Measurements from ENCODE around the gene VMP1.
"Not testable (repeated sequence)": the region's sequence is repeated elsewhere in the genome, so short reads cannot be mapped to it uniquely, and the experiment has no call there.

VMP1 gene

DNA sequence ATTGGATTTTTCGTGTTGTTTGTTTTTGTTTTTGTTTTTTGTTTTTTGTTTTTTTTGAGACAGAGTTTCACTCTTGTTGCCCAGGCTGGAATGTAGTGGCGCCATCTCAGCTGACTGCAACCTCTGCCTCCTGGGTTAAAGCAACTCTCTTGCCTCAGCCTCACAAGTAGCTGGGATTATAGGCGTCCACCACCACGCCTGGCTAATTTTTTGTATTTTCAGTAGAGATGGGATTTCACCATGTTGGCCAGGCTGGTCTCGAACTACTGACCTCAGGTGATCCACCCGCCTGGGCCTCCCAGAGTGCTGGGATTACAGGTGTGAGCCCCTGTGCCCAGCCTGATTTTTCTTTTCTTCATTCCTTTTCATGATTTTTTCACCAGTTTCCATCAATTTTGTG is 73.1 kb downstream of the VMP1 start:
- DNase-seq (ENCODE audit: low read depth), result not testable (repeated sequence)

DNA sequence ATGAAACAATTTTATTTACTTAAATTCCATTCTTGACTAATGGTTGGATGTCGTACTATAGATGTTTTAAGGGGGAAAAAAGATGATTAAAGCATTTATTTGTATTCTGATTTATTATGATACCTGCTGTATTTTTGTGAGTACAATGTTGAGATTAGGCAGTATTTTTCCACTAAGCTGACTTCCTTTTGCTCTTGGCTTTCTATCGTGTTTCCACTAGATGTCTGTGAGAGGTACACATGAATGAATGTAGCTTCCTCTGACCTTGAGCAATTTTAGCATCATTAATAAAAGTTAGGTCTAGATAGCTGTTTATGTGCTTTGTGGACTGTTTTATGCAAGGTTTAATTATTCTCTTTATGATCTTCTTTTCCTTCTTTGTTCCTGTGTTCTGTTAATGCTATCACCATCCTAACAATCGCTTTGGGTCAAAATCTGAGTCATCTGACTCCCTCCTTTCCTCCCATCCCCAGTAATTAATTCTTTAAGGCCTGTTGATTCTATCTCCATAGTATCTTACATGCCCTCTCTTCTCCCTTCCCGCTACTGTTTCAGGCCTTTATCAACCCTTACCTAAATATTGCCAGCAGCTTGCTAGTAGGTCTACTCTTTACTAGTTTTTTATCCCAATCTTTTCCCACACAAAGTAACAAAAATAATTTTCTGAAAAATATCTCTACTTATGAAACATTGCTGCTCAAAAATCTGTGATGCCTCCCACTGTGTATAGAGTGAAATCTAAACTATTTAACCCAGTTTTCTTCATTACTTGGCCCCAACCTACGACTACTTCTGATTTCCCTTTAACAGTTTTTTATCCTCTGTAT is 76.0 kb downstream of the VMP1 start:
- peak; percentile 68 for DNase-seq (ENCODE audit: low read depth)

DNA sequence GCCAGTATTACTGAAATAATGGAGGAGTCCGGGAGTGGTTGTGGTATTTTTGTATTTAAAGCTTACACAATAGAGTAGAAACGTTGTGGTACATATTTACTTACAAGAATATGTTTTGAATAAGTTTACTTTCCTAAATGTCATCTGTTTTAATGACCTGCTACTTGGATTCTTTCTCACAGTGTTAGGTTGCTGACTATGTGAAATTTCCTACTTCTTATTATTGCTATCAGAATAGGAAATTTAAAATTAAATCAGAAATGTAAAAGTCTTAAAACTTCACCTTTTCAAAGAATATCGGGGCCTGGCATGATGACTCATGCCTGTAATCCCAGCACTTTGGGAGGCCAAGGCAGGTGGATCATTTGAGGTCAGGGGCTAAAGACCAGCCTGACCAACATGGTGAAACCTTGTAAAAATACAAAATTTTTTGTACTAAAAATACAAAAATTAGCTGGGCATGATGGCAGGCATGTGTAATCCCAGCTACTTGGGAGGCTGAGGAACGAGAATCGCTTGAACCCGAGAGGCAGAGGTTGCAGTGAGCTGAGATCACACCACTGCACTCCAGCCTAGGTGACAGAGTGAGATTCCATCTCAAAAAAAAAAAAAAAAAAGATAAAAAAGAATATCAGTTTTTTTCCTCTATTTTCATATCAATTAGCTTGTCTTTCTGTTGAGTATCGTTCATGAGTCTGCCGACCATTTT is 77.8 kb downstream of the VMP1 start:
- no peak for DNase-seq (ENCODE audit: low read depth)

DNA sequence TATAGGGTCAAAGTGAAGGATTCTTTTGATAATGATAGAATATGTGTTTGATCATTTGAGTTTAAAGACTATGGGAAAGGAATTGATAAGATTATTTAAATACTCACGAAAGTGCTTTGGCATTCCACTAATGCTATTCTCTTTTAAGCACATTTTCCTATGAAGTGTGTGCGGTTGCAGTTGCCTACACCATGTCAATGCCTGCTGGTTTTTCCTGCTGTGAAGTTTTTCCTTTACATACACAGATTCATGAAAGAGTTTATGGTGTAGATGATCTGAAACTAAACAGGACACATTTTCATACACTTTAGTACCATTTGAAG is 78.7 kb downstream of the VMP1 start:
- DNase-seq (ENCODE audit: low read depth), result no peak

DNA sequence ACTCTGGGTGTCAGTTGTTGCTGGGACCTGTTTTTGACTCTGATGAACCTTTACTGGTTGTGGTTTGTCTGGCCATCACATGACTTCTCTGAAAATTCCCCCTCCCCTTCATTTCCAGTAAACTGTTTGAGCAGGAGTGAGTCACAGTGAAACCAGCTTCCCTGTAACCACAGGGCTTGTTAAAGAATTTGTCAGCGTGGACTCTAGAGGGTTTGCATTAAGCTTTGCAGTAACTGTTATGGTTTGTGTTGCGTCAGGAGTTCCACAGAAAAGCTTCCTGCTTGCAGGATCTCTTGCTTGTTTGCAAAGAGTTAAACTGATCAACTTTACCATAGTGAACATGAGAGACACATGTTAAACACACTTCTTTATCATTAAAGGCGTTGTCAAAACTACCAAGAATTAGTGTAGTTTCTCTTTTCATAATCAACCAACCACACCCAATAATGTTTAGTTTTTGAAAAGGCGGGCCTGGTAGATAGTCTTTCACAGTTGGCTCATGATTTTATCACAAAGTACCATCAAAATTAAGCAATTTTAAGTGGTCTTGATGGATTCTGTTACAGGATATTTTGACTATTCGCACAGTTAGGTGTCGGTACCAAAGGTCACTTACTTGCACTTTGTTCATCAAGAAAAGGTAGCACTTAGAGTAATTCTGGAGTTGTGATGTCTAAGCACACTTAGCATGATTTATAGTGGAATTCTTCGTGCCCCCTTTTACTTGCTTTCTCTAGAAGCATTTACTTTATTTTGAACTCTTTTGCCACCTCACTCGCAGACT is 79.3 kb downstream of the VMP1 start:
- peak; percentile 100 for DNase-seq (ENCODE audit: low read depth)

DNA sequence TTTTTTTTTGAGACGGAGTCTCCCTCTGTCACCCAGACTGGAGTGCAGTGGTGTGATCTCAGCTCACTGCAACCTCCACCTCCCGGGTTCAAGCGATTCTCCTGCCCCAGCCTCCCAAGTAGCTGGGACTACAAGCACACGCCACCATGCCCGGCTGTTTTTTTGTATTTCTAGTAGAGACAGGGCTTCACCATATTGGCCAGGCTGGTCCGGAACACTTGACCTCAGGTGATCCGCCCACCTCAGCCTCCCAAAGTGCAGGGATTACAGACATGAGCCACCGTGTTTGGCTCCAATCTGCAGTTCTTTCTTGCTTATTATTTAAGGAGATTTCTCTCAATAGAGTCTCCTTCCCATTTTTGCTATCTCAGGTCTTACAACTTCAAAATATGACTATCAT is 82.4 kb downstream of the VMP1 start:
- DNase-seq (ENCODE audit: low read depth), result not testable (repeated sequence)

DNA sequence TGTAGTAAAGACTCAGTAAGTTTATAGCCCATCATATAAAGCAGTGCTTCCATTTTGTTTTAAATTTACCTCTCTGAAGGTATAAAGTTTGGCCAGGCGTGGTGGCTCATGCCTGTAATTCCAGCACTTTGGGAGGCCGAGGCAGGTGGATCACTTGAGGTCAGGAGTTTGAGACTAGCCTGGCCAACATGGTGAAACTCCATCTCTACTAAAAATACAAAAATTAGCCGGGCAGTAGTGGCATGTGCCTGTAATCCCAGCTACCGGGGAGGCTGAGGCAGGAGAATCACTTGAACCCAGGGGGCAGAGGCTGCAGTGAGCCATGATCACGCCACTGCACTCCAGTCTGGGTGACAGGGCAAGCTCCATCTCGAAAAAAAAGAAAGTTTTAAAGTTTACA is 83.0 kb downstream of the VMP1 start:
- DNase-seq (ENCODE audit: low read depth), result not testable (repeated sequence)

DNA sequence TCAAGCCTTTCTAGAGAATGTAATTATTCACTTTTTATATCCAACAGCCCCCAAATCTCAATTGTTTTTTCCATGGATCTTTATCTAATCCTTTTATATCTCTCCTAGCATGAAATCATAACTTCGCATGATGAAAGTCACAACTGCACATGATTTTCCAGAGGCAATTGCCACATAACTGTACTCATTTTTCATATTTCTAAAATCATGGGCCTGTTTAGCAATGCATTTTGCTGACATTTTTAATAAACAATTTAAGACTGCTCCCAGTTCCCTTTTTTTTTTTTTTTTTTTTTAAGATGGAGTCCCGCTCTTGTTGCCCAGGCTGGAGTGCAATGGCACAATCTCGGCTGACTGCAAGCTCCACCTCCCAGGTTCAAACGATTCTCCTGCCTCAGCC is 83.5 kb downstream of the VMP1 start:
- no peak for DNase-seq (ENCODE audit: low read depth)

DNA sequence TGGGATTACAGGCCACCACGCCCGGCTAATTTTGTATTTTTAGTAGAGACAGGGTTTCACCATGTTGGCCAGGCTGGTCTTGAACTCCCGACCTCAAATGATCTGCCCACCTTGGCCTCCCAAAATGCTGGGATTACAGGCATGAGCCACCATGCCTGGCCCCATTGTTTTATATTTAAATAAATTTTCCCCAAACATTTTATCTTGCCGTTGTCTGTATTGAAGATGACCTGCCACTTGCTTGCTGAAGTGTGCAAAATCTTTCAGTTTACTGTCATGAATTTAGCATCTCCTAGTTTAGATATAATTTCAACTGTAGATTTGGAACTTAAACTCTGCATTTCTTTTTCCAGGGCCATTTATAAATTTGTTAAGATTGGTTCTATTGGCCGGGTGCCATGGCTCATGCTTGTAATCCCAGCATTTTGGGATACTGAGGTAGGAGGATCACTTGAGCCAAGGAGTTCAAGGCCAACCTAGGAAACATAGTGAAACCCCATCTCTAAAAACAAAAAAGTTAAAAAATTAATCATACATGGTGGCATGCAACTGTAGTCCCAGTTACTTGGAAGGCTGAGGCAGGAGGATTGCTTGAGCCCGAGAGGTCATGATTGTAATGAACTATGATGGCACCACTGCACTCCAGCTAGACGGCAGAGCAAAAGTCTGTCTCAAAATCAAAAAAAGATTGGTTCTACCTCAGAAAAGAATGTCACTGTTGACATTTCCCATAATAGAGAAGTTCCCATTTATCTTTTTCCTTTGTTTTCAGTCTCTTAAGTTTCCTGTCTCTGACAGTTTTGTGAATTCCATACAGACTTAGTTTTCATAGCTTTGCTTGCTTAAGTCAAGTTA is 84.4 kb downstream of the VMP1 start:
- DNase-seq (ENCODE audit: low read depth), result peak; percentile 68

DNA sequence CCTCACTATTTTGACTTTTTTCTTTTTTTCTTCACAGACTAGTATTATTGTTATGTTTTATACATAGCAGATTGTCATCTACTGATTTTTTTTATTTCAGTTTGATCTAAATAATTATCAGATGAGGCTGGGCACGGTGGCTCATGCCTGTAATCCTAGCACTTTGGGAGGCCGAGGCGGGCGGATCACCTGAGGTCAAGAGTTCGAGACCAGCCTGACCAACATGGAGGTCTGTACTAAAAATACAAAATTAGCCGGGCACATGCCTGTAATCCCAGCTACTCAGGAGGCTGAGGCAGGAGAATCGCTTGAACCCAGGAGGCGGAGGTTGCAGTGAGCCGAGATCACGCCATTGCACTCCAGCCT is 85.0 kb downstream of the VMP1 start:
- not testable (repeated sequence) for DNase-seq (ENCODE audit: low read depth)

DNA sequence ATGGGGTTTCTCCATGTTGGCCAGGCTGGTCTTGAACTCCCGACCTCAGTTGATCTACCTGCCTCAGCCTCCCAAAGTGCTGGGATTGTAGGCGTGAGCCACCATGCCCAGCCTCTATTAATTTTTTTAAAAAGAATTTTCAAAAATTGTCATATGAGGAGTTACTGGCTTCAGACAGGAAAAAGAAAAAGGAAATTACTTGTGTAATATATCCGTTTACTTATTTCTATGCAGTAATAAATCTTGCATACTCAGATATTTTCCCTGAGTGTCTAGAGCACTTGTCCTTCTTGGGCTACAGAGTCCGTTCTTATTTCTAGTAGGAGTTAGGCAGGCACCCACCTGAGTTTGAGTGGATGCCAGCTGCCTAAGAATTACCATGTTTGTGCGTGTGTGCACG is 85.8 kb downstream of the VMP1 start:
- DNase-seq (ENCODE audit: low read depth), result no peak

DNA sequence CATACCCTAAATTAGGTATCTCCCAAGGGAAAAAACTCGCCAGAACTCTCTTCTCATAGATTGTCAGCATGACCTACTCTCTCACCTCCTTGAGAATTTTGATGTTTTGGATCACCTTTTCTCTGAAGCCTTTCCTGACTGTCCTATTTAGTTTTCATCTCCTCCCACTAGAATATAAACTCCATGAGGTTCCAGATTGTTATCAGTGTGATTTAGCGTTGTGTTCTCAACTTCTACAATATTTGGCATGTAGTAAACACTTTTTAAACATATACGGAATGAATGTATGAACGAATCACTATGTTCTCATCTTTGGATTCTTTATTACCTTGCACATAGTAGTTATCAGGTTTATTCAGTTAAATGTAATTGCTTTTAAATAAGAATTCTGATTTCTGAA is 88.7 kb downstream of the VMP1 start:
- DNase-seq (ENCODE audit: low read depth), result no peak

DNA sequence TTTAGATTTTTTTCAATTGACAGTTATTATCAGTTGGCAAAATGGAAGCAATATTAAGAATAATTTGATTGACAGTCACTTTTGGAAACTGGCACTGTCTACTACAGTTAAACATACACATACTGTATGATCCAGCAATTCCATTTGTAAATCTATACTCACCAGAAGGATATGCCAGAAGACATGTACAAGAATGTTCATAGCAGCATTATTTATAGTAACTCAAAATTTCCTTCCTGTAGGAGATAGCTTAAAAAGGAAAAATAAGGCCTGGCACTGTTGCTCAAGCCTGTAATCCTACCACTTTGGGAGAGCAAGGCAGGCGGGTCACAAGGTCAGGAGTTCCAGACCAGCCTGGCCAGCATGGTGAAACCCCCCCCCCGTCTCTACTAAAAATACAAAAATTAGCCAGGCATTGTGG is 89.3 kb downstream of the VMP1 start:
- DNase-seq (ENCODE audit: low read depth), result no peak

DNA sequence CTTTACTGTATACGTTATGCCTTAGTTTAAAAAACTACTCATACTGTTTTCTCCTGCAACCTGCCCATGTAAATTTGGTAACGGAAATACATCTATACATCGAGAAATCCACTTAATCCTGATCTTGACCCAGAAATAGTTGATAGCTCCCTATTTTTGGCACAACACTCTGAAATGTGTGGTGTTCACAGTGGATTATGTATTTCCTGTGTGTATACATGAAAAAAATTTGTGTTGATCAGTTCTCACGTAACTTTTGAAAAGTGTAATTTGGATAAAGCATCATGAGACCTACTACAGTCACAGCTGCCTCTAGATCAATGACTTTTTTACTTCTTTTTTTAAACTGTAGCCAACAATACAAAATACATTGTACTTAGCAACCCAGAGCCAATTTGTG is 90.7 kb downstream of the VMP1 start:
- DNase-seq (ENCODE audit: low read depth), result no peak

DNA sequence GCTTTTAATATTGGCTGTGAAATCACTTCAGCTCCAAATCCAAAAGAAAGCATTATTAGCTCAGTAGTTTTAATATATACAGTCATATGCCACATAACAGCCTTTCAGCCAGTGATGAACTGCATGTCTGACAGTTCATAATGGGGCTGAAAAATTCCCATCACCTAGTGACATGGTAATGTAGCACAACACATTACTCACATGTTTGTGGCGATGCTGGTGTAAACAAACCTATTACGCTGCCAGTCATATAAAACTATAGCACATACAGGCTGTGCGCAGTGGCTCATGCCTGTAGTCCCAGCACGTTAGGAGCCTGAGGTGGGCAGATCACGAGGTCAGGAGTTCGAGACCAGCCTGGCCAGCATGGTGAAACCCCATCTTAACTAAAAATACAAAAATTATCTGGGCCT is 93.1 kb downstream of the VMP1 start:
- no peak for DNase-seq (ENCODE audit: low read depth)

DNA sequence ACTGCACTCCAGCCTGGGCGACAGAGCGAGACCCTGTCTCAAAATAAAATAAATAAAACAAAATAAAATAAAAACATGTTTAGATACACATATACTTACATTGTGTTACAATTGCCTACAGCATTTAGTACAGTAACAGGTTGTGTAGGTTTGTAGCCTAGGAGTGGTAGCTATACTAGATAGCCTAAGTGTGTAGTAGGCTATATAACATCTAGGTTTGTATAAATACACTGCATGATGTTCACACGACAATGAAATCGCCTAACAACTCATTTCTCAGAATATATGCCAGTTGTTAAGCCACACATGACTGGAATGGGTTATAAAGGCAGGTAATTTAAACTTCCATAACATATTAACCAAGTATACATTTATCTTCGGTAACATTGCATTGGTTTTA is 94.7 kb downstream of the VMP1 start:
- DNase-seq (ENCODE audit: low read depth), result no peak

DNA sequence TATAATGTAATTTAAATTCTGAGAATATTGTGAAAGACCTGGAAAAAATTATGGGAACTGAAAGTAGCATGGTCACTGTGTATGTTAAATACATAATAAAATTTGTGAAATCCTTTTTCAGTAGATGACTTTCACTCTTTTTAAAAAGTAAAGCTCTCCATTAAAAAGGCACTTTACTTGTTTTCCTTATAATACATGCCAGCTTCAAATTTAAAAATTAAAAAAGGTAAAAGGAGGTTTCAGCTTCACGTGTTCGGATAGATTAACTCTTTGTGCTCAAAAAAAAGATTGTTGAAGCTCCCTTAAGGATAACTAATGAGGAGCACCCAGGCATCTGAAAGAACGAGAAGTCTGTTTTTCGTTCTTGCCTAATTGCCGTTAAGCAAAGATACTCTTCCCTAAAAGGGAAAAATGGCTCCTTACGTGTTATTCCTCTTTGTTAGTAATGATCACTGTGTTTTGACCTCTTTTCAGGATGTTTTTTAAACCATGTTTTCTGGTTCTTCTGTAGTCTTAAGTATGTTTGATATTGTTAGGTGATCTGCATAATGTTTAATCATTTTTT is 97.5 kb downstream of the VMP1 start:
- DNase-seq (ENCODE audit: low read depth), result no peak

DNA sequence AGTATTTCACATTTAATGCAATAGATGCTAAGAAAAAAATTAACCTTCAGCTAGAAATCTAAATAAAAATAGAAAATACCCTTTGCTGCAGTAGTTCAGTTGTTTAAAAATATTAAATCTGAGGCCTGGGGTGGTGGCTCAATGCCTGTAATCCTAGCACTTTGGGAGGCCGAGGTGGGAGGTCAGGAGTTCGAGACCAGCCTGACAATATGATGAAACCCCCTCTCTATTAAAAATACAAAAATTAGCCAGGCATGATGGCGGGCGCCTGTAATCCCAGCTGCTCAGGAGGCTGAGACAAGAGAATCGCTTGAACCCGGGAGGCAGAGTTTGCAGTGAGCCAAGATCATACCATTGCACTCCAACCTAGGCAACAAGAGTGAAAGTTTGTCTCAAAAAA is 98.9 kb downstream of the VMP1 start:
- DNase-seq (ENCODE audit: low read depth), result not testable (repeated sequence)

DNA sequence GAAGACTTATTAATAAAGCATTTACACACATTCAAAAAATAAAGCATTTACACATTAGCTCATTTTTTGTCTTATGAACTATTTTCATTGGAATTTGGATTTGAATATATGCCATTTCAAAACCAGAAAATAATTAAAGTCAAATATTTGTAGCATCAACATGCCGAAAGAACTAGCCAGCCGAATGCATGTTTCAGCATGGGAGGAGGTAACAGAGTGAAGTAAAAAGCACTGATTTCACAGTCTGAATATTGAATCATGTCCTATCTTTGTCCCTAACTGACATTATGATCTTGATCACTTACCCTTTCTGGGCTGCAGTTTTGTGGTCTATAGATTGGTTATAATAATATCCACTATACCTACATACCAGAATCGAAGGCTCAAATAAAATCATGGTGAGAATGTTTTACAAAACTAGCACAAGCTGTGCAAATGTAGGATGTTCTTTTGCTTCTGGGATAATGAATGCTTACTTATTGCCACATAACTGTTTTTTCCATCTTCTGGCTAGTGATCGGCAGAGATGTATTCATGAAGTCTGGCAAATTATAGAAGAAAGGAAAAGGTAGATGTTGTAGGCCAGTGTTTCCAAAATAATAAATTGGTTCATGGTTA is 100.5 kb downstream of the VMP1 start:
- no peak for DNase-seq (ENCODE audit: low read depth)

DNA sequence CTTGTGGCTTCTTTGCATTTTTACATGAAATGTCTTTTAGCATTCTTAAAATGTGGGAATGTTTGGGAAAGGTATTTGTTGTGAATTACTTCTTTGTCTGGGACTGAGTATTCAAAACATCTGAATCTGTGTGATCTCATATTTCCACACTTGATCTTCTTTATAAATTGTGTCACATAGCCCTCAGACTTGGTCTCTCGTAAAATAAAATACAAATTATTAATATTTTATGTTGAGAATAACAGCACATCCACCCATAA is 103.4 kb downstream of the VMP1 start:
- peak; percentile 55 for DNase-seq (ENCODE audit: low read depth)

DNA sequence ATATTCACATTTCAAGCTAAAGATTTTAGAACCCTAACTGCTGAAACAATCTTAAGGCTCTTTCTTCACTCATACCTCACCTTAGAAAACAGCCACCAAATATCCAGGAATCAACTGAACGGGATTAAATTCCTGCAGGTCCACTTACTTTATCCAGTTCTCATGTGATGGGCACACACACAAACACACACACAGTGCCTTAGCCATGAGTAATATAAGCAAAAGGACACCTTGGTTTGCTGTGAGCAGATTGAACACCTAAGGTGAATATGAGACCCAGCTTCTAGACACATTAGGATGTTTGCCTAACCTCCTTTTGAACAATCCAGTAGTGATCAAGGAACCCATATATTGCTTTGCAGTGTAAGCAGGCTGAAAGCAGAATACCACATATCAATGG is 103.8 kb downstream of the VMP1 start:
- no peak for DNase-seq (ENCODE audit: low read depth)

DNA sequence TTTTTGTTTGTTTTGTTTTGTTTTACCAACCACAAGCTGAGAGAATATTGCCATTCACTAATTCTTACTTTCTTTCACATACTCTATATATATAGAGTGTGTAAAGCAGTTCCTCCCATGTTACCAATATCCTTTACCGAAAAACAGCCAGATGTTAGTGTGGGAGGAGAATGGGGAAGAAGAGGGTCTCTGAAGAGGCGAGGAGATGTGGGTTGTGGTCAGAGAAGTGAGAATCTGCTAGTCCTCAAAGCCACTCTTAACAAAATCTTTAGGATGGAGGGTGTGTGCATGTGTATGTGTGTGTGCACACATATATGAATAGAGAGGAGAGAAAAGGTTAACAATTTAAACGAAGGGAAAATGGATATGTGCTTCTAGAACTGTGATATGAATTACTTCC is 104.7 kb downstream of the VMP1 start:
- no peak for DNase-seq (ENCODE audit: low read depth)
